Kidney (tissue), 14 donors: ENCODE data around the gene PSMD11. TPM values are rescaled to one million over a fixed set of nuclear protein-coding genes. Genes with fewer than 3 reads are reported as not detected.

Experiments
- DNase-seq, 5 donors: peaks; one replicate each; pipeline ENCODE4 v3.0.0-alpha.2; 2013 to 2020
- FAIRE-seq: peaks from 2 replicates; lab custom pipeline; 2012; peaks lifted over from hg19 to GRCh38; lab: Jason Lieb, UNC
- H3K27ac ChIP-seq, 2 donors: one replicate each; pipeline ENCODE4 v1.7.0; 2013; ENCODE audit warnings: low read depth in 2 of 2, low read length in 2 of 2, inconsistent platforms in 1 of 2
- H3K27me3 ChIP-seq: one replicate; pipeline ENCODE4 v1.7.1; 2013; ENCODE audit warnings: low read length, inconsistent platforms; ENCODE audit not compliant: control insufficient read depth, insufficient read depth
- H3K36me3 ChIP-seq, 3 donors: one replicate each; pipeline versions ENCODE4 v1.7.0 to v1.7.1; 2013; ENCODE audit warnings: low read length in 3 of 3, control low read depth in 1 of 3, inconsistent platforms in 1 of 3; ENCODE audit not compliant: insufficient read depth in 3 of 3, control insufficient read depth in 2 of 3
- H3K4me1 ChIP-seq, 3 donors: one replicate each; pipeline versions ENCODE4 v1.7.0 to v1.7.1; 2013; ENCODE audit warnings: low read length in 3 of 3, inconsistent platforms in 1 of 3, low read depth in 1 of 3; ENCODE audit not compliant: control insufficient read depth in 2 of 3, insufficient read depth in 2 of 3
- H3K4me3 ChIP-seq, 3 donors: one replicate each; pipeline versions ENCODE4 v1.7.0 to v1.8.1; 2013; ENCODE audit warnings: low read length in 3 of 3, control low read depth in 1 of 3, inconsistent platforms in 1 of 3
- H3K9ac ChIP-seq, 3 donors: one replicate each; pipeline versions ENCODE4 v1.7.0 to v1.7.1; 2013; ENCODE audit warnings: low read length in 3 of 3, control low read depth in 1 of 3, inconsistent platforms in 1 of 3
- H3K9me3 ChIP-seq, 3 donors: one replicate each; pipeline versions ENCODE4 v1.7.0 to v1.7.1; 2013; ENCODE audit warnings: low read length in 3 of 3, control low read depth in 1 of 3, inconsistent platforms in 1 of 3; ENCODE audit not compliant: control insufficient read depth in 2 of 3, insufficient read depth in 1 of 3
- intact Hi-C: fragments of 100-400 bp; cut with DNase I; formaldehyde crosslinking; loops from one replicate; pipeline ENCODE4 v1.11.1; 2022
- polyA plus RNA-seq: library from polyadenylated mRNA; stranded (reverse); fragments of 350-450 nt; fragmentation: Illumina TruSeq; extraction: RNeasy Lipid Tissue Mini Kit (QIAGEN cat#74804); gene quantifications from one replicate; pipeline ENCODE4 v1.2.3, GENCODE V29; 2014; ENCODE audit warnings: low read depth, low replicate concordance; ENCODE audit not compliant: insufficient read depth
- total RNA-seq: library from RNA; stranded (reverse); fragmentation: NEBNext Ultra II Directional; extraction: Animal tissue kit (Norgen Biotek cat#: 25700); gene quantifications from one replicate; pipeline ENCODE4 v1.2.1, GENCODE V29; 2021
- TF ChIP-seq, protein P1 (sequence below): IDR thresholded peaks from 3 replicates; pipeline ENCODE4 v1.5.1; 2012; ENCODE audit warnings: mild to moderate bottlenecking, moderate library complexity, borderline replicate concordance; ENCODE audit not compliant: insufficient read depth; ENCODE audit errors: extremely low read depth
- donor health status: control.
- donor health status: control.
- donor health status: control.
- donor health status: control.
- donor health status: control.
- donor health status: DM: yes; HTN: yes; CAD: no.
- donor health status: Normal renal cell carcinoma (clear cell type).

Gene PSMD11
- total and polyA plus RNA-seq, 2 donors from 2014 or later = 65.1 to 67.5 TPM

DNA sequence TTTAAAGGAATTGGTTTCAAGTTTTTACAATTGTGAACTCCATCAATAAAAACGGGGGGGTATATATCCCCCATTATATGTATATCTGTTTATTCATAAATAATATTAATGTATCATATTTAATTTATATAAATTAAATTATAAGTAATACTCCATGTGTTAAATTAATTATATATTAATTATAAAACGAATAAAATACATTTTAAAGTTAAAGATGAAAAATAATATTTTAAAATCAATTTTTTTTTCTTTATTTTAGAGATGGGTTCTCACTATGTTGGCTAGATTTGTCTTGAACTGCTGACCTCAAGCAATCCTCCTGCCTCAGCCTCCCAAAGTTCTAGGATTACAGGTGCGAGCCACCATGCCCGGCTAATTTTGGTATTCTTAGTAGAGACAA is 17.4 kb upstream of the PSMD11 start:
- H3K4me3 ChIP-seq = no peak overlapping the region

DNA sequence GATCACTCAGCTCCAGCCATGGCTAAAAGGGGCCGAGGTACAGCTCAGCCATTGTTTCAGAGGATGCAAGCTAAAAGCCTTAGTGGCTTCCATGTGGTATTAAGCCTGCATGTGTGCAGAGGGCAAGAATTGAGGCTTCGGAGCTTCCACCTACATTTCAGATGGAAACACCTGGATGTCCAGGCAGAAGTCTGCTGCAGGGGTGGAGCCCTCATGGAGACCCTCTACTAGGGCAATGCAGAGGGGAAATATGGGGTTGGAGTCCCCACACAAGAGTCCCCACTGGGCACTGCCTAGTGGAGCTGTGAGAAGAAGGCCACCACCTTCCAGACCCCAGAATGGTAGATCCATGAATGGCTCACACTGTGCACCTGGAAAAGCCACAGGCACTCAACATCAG is 14.7 kb upstream of the PSMD11 start:
- Histone ChIP-seq H3K36me3 (no peaks in the 10 kb centered on the region), H3K27ac (no peak overlapping the region), H3K9ac (no peak overlapping the region), H3K27me3 (no peaks in the 10 kb centered on the region), H3K4me3 (no peak overlapping the region), H3K4me1 (no peaks in the 10 kb centered on the region), H3K9me3 (peaks cover 0 to 4% (median 0%) of the 10 kb centered on the region in 3 donors)
- intact Hi-C loops = no loop called here
- TF ChIP-seq, protein P1, sequence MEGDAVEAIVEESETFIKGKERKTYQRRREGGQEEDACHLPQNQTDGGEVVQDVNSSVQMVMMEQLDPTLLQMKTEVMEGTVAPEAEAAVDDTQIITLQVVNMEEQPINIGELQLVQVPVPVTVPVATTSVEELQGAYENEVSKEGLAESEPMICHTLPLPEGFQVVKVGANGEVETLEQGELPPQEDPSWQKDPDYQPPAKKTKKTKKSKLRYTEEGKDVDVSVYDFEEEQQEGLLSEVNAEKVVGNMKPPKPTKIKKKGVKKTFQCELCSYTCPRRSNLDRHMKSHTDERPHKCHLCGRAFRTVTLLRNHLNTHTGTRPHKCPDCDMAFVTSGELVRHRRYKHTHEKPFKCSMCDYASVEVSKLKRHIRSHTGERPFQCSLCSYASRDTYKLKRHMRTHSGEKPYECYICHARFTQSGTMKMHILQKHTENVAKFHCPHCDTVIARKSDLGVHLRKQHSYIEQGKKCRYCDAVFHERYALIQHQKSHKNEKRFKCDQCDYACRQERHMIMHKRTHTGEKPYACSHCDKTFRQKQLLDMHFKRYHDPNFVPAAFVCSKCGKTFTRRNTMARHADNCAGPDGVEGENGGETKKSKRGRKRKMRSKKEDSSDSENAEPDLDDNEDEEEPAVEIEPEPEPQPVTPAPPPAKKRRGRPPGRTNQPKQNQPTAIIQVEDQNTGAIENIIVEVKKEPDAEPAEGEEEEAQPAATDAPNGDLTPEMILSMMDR = no peak
- FAIRE-seq = no peak
- no peak for DNase-seq

More for the DNA sequence above, 17.4 kb upstream of the PSMD11 start:
- Histone ChIP-seq H3K36me3 (no peaks in the 10 kb centered on the region), H3K4me1 (no peaks in the 10 kb centered on the region), H3K9ac (no peak overlapping the region), H3K27me3 (no peaks in the 10 kb centered on the region), H3K27ac (no peak overlapping the region), H3K9me3 (peaks cover 0 to 4% (median 0%) of the 10 kb centered on the region in 3 donors)
- intact Hi-C loops = no loop called here
- TF ChIP-seq, protein P1 = no peak
- FAIRE-seq (peak; percentile 70), DNase-seq (no peak)

DNA sequence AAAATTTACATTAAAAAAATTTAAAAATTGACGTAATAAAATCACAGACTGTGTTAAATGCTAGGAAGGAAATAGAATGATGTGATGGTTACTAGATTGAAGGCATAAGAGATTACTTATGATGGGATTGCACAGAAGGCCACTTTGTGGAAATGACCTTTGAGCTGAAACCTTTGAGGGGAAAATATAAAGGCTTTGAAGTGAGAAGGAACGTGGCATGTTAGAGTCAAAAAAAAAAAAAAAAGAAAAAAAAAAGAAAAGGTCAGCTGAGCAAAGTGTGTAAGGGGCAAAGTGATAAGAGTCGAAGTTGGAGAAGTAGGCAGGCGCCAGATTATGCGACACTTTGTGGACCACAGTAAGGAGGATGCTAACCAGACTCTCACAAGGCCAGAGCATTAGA is 3.6 kb upstream of the PSMD11 start:
- DNase-seq = no peak
- intact Hi-C loops = no loop called here
- TF ChIP-seq, protein P1 = no peak
- H3K4me3 ChIP-seq = no peak overlapping the region
- no peak overlapping the region for H3K9ac ChIP-seq
- no peak for FAIRE-seq
- no peaks in the 10 kb centered on the region for H3K36me3 ChIP-seq
- H3K9me3 ChIP-seq = no peaks in the 10 kb centered on the region
- no peak overlapping the region for H3K27ac ChIP-seq
- H3K27me3 ChIP-seq = no peaks in the 10 kb centered on the region
- H3K4me1 ChIP-seq = peaks cover 0 to 4% (median 3%) of the 10 kb centered on the region in 3 donors

DNA sequence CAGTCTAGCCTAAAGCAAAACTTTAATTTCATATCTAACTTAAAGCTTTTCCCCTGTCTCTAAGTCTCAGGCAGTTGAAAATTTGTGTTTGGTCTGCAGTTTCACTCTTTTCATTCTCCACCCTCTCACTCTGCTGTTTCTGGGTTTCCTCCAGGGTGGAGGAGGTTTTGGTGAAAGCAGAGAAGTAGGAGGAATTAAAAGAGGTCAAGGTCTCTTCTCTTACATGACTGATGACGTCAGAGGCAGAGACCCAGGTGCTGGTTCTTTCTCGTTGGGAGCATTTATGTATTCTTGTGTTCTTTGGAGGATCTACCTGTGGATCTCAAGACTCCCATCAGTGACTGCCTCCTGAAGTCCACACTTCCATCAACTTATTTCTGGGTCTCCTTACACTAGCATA is 2.4 kb upstream of the PSMD11 start:
- H3K27me3 ChIP-seq = no peaks in the 10 kb centered on the region
- intact Hi-C loops = no loop called here
- no peak overlapping the region for H3K27ac ChIP-seq
- no peak overlapping the region for H3K4me3 ChIP-seq
- no peak for FAIRE-seq
- TF ChIP-seq, protein P1 = no peak
- no peak overlapping the region for H3K9ac ChIP-seq
- H3K4me1 ChIP-seq = peaks cover 0 to 7% (median 6%) of the 10 kb centered on the region in 3 donors
- peaks cover 0 to under 1% (median 0%) of the 10 kb centered on the region in 3 donors for H3K36me3 ChIP-seq
- no peak for DNase-seq
- no peaks in the 10 kb centered on the region for H3K9me3 ChIP-seq
